GM12878 (cell line): ENCODE results near the gene MRPS5. TPM values are rescaled to one million over a fixed set of nuclear protein-coding genes. Genes with fewer than 3 reads are reported as not detected.

ENCODE experiments used
- ATAC-seq: fragments of 200-7000 bp; cut with Tn5 transposase; 3 replicates; pipeline ENCODE4 v1.9.1; 2020; ENCODE audit warnings: mild to moderate bottlenecking, moderate library complexity
- BruUV-seq: library from RNA; stranded (reverse); fragments of 400-500 nt; replicated peaks from 2 replicates; lab custom pipeline; 2021; lab: Mats Ljungman, UMichigan
- CTCF ChIA-PET: fragments of 300-600 bp; sonication (Branson Sonifier 250); formaldehyde crosslinking; extraction: SDS; loops from one replicate; lab custom pipeline; 2021; ENCODE audit warnings: inconsistent platforms; lab: Yijun Ruan, JAX
- POLR2A ChIA-PET: fragments of 350-600 bp; formaldehyde crosslinking; extraction: SDS; loops from one replicate; lab custom pipeline; 2021; ENCODE audit warnings: inconsistent platforms; lab: Charles Lee
- RAD21 ChIA-PET: fragments of 300-600 bp; sonication (Branson Sonifier 250); formaldehyde crosslinking; loops from one replicate; lab custom pipeline; 2023; ENCODE audit warnings: antibody characterized with exemption; ENCODE audit not compliant: unreplicated experiment; lab: Charles Lee
- SMC1A ChIA-PET: fragments of 300-600 bp; sonication (Branson Sonifier 250); formaldehyde crosslinking; loops from one replicate; lab custom pipeline; 2023; ENCODE audit not compliant: unreplicated experiment, uncharacterized antibody; lab: Charles Lee
- DNase-seq: peaks from one replicate; pipeline ENCODE4 v3.0.0-alpha.2; 2011; ENCODE audit warnings: low read depth, low spot score
- FAIRE-seq: peaks from 3 replicates; lab custom pipeline; 2011; peaks lifted over from hg19 to GRCh38; lab: Jason Lieb, UNC
- H2AFZ ChIP-seq: 2 replicates; pipeline ENCODE4 v1.6.0; 2011; ENCODE audit warnings: low read depth, low read length, control low read depth; ENCODE audit not compliant: control insufficient read depth
- H3K27ac ChIP-seq: 2 replicates; pipeline ENCODE4 v1.5.1; 2011; ENCODE audit warnings: control low read depth; ENCODE audit not compliant: control insufficient read depth, insufficient read depth
- H3K27me3 ChIP-seq, 2 experiments: replicated peaks in 1 of 2; 2 replicates each; pipeline versions ENCODE4 v1.6.0 to v1.6.1; 2011; ENCODE audit warnings: low read length in 1 of 2; ENCODE audit not compliant: control insufficient read depth in 2 of 2, insufficient read depth in 2 of 2
- H3K36me3 ChIP-seq, 2 experiments: 2 replicates each; pipeline ENCODE4 v1.5.1; 2011; ENCODE audit warnings: low read length in 1 of 2; ENCODE audit not compliant: control insufficient read depth in 2 of 2, insufficient read depth in 2 of 2
- H3K4me1 ChIP-seq: 2 replicates; pipeline ENCODE4 v1.6.1; 2011; ENCODE audit warnings: mild to moderate bottlenecking, low read length, moderate library complexity, mixed read lengths; ENCODE audit not compliant: control insufficient read depth, insufficient read depth
- H3K4me2 ChIP-seq: 2 replicates; pipeline ENCODE4 v1.6.0; 2011; ENCODE audit warnings: control low read depth; ENCODE audit not compliant: control insufficient read depth, insufficient read depth
- H3K4me3 ChIP-seq: fragments of 200-600 bp; sonication (generic); 2 replicates; pipeline ENCODE4 v1.5.1; 2016
- H3K79me2 ChIP-seq: 2 replicates; pipeline ENCODE4 v1.6.0; 2011; ENCODE audit warnings: low read length; ENCODE audit not compliant: control insufficient read depth, insufficient read depth
- H3K9ac ChIP-seq: 2 replicates; pipeline ENCODE4 v1.8.0; 2011; ENCODE audit warnings: low read length, control low read depth, mixed read lengths; ENCODE audit not compliant: control insufficient read depth, insufficient read depth
- H3K9me3 ChIP-seq: replicated peaks from 3 replicates; pipeline ENCODE4 v1.5.1; 2011; ENCODE audit warnings: mild to moderate bottlenecking, low read length; ENCODE audit not compliant: control insufficient read depth, insufficient read depth
- H4K20me1 ChIP-seq: 2 replicates; pipeline ENCODE4 v1.6.0; 2011; ENCODE audit not compliant: control insufficient read depth, insufficient read depth
- CHD4 ChIP-seq: fragments of 200-600 bp; sonication (generic); IDR thresholded peaks from 2 replicates; pipeline ENCODE4 v1.6.1; 2016; ENCODE audit warnings: mild to moderate bottlenecking
- EED ChIP-seq: sonication (generic); IDR thresholded peaks from 2 replicates; pipeline ENCODE4 v1.6.1; 2016; ENCODE audit warnings: antibody characterized with exemption, low read depth
- EP300 ChIP-seq, 2 experiments: fragments of 150-350 bp in 1 of 2; IDR thresholded peaks; 2 replicates each; pipeline ENCODE4 v1.6.1; 2011 to 2012; ENCODE audit warnings: low read depth in 2 of 2, low read length in 2 of 2, borderline replicate concordance in 1 of 2, improper control_type of control experiment in 1 of 2, inconsistent platforms in 1 of 2; ENCODE audit not compliant: control insufficient read depth in 1 of 2
- IKZF1 ChIP-seq: fragments of 450-650 bp; conservative IDR thresholded peaks from 2 replicates; pipeline ENCODE4 v1.6.1; 2017; ENCODE audit warnings: antibody characterized with exemption, mild to moderate bottlenecking
- JUND ChIP-seq: IDR thresholded peaks from 2 replicates; pipeline ENCODE4 v1.6.1; 2012; ENCODE audit warnings: low read depth, mild to moderate bottlenecking, low read length, improper control_type of control experiment, moderate library complexity
- MYB ChIP-seq: fragments of 150-350 bp; IDR thresholded peaks from 2 replicates; pipeline ENCODE4 v1.6.1; 2014; ENCODE audit warnings: mild to moderate bottlenecking, low read depth, low read length, borderline replicate concordance
- NFIC ChIP-seq: IDR thresholded peaks from 2 replicates; pipeline ENCODE4 v1.6.1; 2012; ENCODE audit warnings: low read depth, mild to moderate bottlenecking, inconsistent platforms, low read length, moderate library complexity
- POLR2A ChIP-seq: IDR thresholded peaks from 2 replicates; pipeline ENCODE4 v1.6.1; 2011; ENCODE audit warnings: low read depth, mild to moderate bottlenecking, low read length
- SMARCA5 ChIP-seq: fragments of 450-650 bp; IDR thresholded peaks from 2 replicates; pipeline ENCODE4 v1.6.1; 2017; ENCODE audit warnings: mild to moderate bottlenecking
- STAT3 ChIP-seq: IDR thresholded peaks from 2 replicates; pipeline ENCODE4 v1.6.1; 2011; ENCODE audit warnings: low read depth, low read length, improper control_type of control experiment
- TARDBP ChIP-seq: IDR thresholded peaks from 2 replicates; pipeline ENCODE4 v1.6.1; 2016; ENCODE audit warnings: borderline replicate concordance
- ZNF622 ChIP-seq: fragments of 450-650 bp; IDR thresholded peaks from 2 replicates; pipeline ENCODE4 v1.6.1; 2017; ENCODE audit warnings: mild to moderate bottlenecking, inconsistent platforms
- WGBS: methylation state at CpG from one replicate; pipeline ENCODE4 v1.1.6; 2016; ENCODE audit warnings: low lambda C conversion rate; ENCODE audit not compliant: insufficient replicate concordance, insufficient coverage; ENCODE audit errors: missing lambda C conversion rate; 5-methylcytosine and 5-hydroxymethylcytosine counted together
- in situ Hi-C: fragments of 300-500 bp; cut with MboI; formaldehyde crosslinking; loops from 9 replicates; pipeline ENCODE4 v1.14.3; 2018; ENCODE audit warnings: mixed read lengths
- intact Hi-C: fragments of 100-400 bp; cut with micrococcal nuclease; formaldehyde crosslinking; loops from one replicate; pipeline ENCODE4 v1.14.2; 2022; ENCODE audit not compliant: unreplicated experiment
- polyA plus RNA-seq, 11 experiments: library from polyadenylated mRNA; depleted of rRNA in 4 of 11; unstranded in 6 of 11; stranded (reverse) in 5 of 11; fragments of >200 nt; fragmentation: Nextera tagmentation in 4 of 11; fragmentation: Illumina TruSeq in 1 of 11; extraction: Ambion mirVana in 4 of 11; extraction: Trizol in 1 of 11; gene quantifications; 1 replicate in 1 of 11; 2 replicates in 10 of 11; pipeline versions ENCODE4 v1.2.1 to v1.2.3, GENCODE V29; 2011 to 2016; ENCODE audit warnings: inconsistent platforms in 2 of 11, missing spikeins in 2 of 11, low read depth in 1 of 11
- total RNA-seq, 4 experiments: library from RNA; depleted of rRNA in 3 of 4; stranded (reverse); fragments of >200 nt in 3 of 4; fragmentation: Illumina TruSeq in 1 of 4; extraction: Trizol in 1 of 4; gene quantifications; 2 replicates each; pipeline versions ENCODE4 v1.2.1 to v1.2.3, GENCODE V29; 2013 to 2021
- TF ChIP-seq, protein P1 (sequence below): fragments of 450-650 bp; IDR thresholded peaks from 2 replicates; pipeline ENCODE4 v1.6.1; 2017; ENCODE audit warnings: low read depth, mild to moderate bottlenecking, moderate library complexity
- TF ChIP-seq, protein P2 (sequence below): fragments of 450-650 bp; IDR thresholded peaks from 2 replicates; pipeline ENCODE4 v1.6.1; 2016; ENCODE audit warnings: mild to moderate bottlenecking

MRPS5 gene
- total and polyA plus RNA-seq, 10 of the 15 experiments (the other 5 are each of a cell fraction or from before 2014, with no cell fraction given): 54.8 to 93.0 (median 76.3) TPM

DNA sequence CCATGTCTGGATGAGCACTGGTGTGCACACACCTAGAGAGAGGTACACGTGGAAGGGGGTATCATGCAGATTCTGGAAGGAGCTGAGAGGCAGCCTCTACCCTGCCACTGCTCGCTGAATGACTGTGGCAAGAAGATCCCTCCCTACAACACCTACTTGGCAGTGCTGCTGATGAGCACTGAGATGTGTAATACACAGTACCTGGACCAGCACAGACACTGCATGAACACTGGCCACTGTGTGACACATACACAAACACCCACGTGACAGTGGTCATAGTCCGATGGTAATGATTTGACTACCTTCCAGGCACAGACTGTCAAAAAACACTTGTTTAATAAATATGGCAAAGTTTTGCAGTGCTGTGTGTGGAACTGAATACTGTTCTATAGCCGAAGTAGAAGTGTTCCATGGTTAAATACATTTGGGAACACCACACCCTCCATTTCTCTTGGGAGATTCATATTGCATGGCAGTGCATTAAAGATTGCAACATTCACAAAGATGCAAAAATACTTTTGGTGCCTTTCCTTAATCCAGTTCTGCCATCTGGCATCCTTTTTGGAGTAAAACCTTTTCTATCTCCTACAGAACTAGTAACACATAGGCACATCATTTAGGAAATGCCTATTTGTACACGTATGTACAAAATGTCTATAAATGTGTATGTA lies 29.6 kb downstream of the MRPS5 start:
- Histone ChIP-seq H3K36me3 (peaks cover 19 to 27% of the 10 kb centered on the region in 2 experiments), H3K9me3 (no peaks in the 10 kb centered on the region), H3K27ac (no peak overlapping the region), H4K20me1 (no peaks in the 10 kb centered on the region), H3K79me2 (no peaks in the 10 kb centered on the region), H3K4me3 (no peak overlapping the region), H3K27me3 (no peaks in the 10 kb centered on the region), H3K4me2 (no peak overlapping the region), H3K4me1 (no peaks in the 10 kb centered on the region), H2AFZ (no peak overlapping the region), H3K9ac (no peak overlapping the region)
- RAD21 ChIA-PET: no interaction called here
- TF ChIP-seq NFIC (no peak), ZNF622 (no peak), TARDBP (no peak), EED (no peak), MYB (no peak), STAT3 (no peak)
- intact Hi-C loops (no loop called here), in situ Hi-C loops (no loop called here)
- SMC1A ChIA-PET: interaction anchor here (0.7 kb wide), 1 partner anchor 24 kb away, joined by 3 read pairs; no protein-coding TSS in a partner anchor
- POLR2A ChIA-PET: no interaction called here
- CTCF ChIA-PET: interaction anchor here (0.9 to 2.2 kb wide), 2 partner anchors 11 to 13 kb away, joined by 3 to 15 read pairs; no protein-coding TSS in a partner anchor
- no TSS peak for BruUV-seq
- FAIRE-seq (no peak), DNase-seq (no peak), ATAC-seq (no peak)
- WGBS: 64% methylated on average over 6 of the region's 6 CpGs

DNA sequence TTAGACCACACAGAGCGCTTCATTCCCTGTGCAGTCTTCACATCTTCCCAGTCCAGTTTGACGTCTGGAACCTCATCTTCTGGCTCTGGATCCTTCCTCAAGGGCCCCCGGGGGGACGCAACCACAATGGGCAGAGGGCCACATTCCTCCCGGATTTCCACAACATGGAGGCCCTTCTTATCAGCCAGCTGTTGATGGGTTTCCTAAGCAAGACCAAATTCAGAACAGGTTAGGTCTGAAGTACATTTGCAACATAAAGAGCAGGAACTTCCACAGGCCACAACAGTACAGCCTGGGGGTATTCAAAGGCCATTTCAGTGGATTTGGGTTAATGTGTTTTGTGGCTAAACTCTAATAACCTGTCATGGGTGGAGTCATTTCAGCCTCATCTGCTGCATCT lies 34.2 kb downstream of the MRPS5 start:
- no peak for DNase-seq
- no peak overlapping the region for H3K9ac ChIP-seq
- no peak overlapping the region for H3K27ac ChIP-seq
- no peak overlapping the region for H2AFZ ChIP-seq
- SMC1A ChIA-PET: interaction anchor here (1.0 kb wide), 1 partner anchor 65 kb away, joined by 3 read pairs; no protein-coding TSS in a partner anchor
- no peaks in the 10 kb centered on the region for H3K79me2 ChIP-seq
- no peaks in the 10 kb centered on the region for H3K4me1 ChIP-seq
- FAIRE-seq: no peak
- POLR2A ChIA-PET: no interaction called here
- H3K4me3 ChIP-seq: no peak overlapping the region
- no TSS peak for BruUV-seq
- no peak for ATAC-seq
- no peaks in the 10 kb centered on the region for H4K20me1 ChIP-seq
- 98% methylated on average over 5 of the region's 5 CpGs for whole genome bisulfite sequencing
- in situ Hi-C loops: no loop called here
- H3K36me3 ChIP-seq: peaks cover 18 to 29% of the 10 kb centered on the region in 2 experiments; a peak in 3 of 4 replicates
- H3K9me3 ChIP-seq: no peaks in the 10 kb centered on the region
- intact Hi-C loops: no loop called here
- no peaks in the 10 kb centered on the region for H3K27me3 ChIP-seq
- CTCF ChIA-PET: interaction anchor here (1.2 to 1.3 kb wide), 2 partner anchors 65 to 101 kb away, joined by 4 to 5 read pairs; no protein-coding TSS in a partner anchor
- RAD21 ChIA-PET: interaction anchor here (1.1 kb wide), 1 partner anchor 9 kb away, joined by 4 read pairs; no protein-coding TSS in a partner anchor
- H3K4me2 ChIP-seq: no peak overlapping the region
- TF ChIP-seq, protein P1, sequence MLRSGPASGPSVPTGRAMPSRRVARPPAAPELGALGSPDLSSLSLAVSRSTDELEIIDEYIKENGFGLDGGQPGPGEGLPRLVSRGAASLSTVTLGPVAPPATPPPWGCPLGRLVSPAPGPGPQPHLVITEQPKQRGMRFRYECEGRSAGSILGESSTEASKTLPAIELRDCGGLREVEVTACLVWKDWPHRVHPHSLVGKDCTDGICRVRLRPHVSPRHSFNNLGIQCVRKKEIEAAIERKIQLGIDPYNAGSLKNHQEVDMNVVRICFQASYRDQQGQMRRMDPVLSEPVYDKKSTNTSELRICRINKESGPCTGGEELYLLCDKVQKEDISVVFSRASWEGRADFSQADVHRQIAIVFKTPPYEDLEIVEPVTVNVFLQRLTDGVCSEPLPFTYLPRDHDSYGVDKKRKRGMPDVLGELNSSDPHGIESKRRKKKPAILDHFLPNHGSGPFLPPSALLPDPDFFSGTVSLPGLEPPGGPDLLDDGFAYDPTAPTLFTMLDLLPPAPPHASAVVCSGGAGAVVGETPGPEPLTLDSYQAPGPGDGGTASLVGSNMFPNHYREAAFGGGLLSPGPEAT: no peak
- TF ChIP-seq POLR2A (no peak), EP300 (IDR thresholded peaks at IDR 0.05; ENCODE audit: borderline replicate concordance in 1 of 2, control insufficient read depth in 1 of 2, low read depth in 2 of 2, low read length in 2 of 2) (no peak), CHD4 (no peak), IKZF1 (no peak), JUND (no peak), SMARCA5 (no peak), EED (no peak)
- TF ChIP-seq, protein P2, sequence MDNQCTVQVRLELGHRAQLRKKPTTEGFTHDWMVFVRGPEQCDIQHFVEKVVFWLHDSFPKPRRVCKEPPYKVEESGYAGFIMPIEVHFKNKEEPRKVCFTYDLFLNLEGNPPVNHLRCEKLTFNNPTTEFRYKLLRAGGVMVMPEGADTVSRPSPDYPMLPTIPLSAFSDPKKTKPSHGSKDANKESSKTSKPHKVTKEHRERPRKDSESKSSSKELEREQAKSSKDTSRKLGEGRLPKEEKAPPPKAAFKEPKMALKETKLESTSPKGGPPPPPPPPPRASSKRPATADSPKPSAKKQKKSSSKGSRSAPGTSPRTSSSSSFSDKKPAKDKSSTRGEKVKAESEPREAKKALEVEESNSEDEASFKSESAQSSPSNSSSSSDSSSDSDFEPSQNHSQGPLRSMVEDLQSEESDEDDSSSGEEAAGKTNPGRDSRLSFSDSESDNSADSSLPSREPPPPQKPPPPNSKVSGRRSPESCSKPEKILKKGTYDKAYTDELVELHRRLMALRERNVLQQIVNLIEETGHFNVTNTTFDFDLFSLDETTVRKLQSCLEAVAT: no peak
